NB4 (cell line): ENCODE results near the gene EFNA2.

Experiments
- MYC ChIP-seq: IDR thresholded peaks from 2 replicates; pipeline ENCODE4 v1.6.1; 2011; ENCODE audit warnings: low read depth, low read length
- POLR2A ChIP-seq: IDR thresholded peaks from 2 replicates; pipeline ENCODE4 v1.6.1; 2011; ENCODE audit warnings: mild to moderate bottlenecking; ENCODE audit not compliant: insufficient read length; ENCODE audit errors: extremely low read depth
- TF ChIP-seq, protein P1 (sequence below): IDR thresholded peaks from one replicate; pipeline ENCODE4 v1.5.1; 2012; ENCODE audit warnings: low read depth, low read length
- TF ChIP-seq, protein P2 (sequence below): IDR thresholded peaks from 2 replicates; pipeline ENCODE4 v1.6.1; 2011; ENCODE audit warnings: low read depth, low read length

DNA sequence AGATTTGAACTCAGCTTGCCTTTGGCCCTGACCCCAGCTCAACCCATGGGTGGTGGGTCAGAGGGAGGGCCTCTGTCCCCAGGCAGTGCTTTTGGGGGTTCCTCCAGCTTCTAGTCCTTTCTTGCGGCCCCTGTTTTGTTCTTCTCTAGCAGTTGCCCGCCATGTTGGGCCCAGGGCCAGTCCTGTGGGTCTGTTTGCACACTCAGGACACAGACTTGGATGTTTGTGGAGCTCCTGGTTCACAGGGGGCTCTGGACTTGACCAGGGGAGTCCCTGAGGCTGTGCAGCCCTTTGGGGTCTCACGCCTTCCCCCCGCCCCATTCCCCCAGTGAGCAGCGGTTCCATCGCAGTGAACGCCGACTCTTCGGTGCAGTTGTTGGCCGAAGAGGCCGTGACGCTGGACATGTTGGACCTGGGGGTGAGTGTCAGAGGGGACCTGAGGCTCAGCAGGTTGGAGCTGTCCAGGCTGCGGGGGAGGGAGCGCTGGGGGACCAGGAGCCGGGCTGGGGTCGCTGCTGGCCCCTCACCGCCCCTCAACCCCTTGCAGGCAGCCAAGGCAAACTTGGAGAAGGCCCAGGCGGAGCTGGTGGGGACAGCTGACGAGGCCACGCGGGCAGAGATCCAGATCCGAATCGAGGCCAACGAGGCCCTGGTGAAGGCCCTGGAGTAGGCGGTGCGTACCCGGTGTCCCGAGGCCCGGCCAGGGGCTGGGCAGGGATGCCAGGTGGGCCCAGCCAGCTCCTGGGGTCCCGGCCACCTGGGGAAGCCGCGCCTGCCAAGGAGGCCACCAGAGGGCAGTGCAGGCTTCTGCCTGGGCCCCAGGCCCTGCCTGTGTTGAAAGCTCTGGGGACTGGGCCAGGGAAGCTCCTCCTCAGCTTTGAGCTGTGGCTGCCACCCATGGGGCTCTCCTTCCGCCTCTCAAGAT, 41.6 kb upstream of the EFNA2 start:
- TF ChIP-seq, protein P1, sequence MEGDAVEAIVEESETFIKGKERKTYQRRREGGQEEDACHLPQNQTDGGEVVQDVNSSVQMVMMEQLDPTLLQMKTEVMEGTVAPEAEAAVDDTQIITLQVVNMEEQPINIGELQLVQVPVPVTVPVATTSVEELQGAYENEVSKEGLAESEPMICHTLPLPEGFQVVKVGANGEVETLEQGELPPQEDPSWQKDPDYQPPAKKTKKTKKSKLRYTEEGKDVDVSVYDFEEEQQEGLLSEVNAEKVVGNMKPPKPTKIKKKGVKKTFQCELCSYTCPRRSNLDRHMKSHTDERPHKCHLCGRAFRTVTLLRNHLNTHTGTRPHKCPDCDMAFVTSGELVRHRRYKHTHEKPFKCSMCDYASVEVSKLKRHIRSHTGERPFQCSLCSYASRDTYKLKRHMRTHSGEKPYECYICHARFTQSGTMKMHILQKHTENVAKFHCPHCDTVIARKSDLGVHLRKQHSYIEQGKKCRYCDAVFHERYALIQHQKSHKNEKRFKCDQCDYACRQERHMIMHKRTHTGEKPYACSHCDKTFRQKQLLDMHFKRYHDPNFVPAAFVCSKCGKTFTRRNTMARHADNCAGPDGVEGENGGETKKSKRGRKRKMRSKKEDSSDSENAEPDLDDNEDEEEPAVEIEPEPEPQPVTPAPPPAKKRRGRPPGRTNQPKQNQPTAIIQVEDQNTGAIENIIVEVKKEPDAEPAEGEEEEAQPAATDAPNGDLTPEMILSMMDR, result peak; percentile 69
- TF ChIP-seq POLR2A, result no peak
- TF ChIP-seq, protein P2, sequence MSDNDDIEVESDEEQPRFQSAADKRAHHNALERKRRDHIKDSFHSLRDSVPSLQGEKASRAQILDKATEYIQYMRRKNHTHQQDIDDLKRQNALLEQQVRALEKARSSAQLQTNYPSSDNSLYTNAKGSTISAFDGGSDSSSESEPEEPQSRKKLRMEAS, result peak; percentile 29; the same call in 1 of the 2 replicates
- TF ChIP-seq MYC, result no peak
